C4-2B (cell line): Measurements from ENCODE around the gene PTPRU.

ENCODE experiments used
- ZFX ChIP-seq: fragments of 450-650 bp; IDR thresholded peaks from 2 replicates; pipeline ENCODE4 v1.6.1; 2017
- TF ChIP-seq, protein P1 (sequence below): fragments of 450-650 bp; conservative IDR thresholded peaks from 2 replicates; pipeline ENCODE4 v1.5.1; 2017; ENCODE audit warnings: mild to moderate bottlenecking

DNA sequence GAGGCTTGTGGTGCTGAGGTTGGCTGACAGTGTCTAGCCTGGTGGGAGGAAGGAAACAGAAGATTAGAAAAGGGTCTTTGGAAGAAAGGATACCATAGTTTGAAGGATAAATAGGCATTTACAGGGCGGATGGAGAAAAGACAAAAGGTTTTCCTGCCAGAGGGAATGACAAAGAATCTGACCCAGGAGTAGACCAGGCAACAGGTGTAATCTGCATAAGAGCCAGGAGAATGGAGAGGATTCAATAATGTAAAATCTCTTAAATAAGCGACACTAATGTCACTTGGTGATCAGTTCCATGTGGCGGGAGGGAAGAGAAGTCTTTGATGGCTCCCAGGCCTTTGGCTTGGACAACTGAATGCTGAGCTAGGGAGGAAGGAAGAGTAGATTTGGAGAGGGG, 15.0 kb upstream of the PTPRU start:
- TF ChIP-seq, protein P1, sequence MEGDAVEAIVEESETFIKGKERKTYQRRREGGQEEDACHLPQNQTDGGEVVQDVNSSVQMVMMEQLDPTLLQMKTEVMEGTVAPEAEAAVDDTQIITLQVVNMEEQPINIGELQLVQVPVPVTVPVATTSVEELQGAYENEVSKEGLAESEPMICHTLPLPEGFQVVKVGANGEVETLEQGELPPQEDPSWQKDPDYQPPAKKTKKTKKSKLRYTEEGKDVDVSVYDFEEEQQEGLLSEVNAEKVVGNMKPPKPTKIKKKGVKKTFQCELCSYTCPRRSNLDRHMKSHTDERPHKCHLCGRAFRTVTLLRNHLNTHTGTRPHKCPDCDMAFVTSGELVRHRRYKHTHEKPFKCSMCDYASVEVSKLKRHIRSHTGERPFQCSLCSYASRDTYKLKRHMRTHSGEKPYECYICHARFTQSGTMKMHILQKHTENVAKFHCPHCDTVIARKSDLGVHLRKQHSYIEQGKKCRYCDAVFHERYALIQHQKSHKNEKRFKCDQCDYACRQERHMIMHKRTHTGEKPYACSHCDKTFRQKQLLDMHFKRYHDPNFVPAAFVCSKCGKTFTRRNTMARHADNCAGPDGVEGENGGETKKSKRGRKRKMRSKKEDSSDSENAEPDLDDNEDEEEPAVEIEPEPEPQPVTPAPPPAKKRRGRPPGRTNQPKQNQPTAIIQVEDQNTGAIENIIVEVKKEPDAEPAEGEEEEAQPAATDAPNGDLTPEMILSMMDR, result no peak
- TF ChIP-seq ZFX, result no peak
